ENCODE results near the gene PPP1R1A.

Gene PPP1R1A

GRCh38 chr12:54603173-54603814, 14.8 kb upstream of the PPP1R1A start:
- peak; percentile 51 for DNase-seq

- no peak for DNase-seq
These were observed 14.2 kb upstream of the PPP1R1A start for GRCh38 chr12:54602661-54603060.

GRCh38 chr12:54601841-54602240, 13.4 kb upstream of the PPP1R1A start:
- no peak for DNase-seq

- no peak for DNase-seq
These were observed 10.5 kb upstream of the PPP1R1A start for GRCh38 chr12:54598970-54599369.

- DNase-seq: peak; percentile 50
These were observed 8.1 kb upstream of the PPP1R1A start for GRCh38 chr12:54596526-54596946.

- no peak for DNase-seq
These were observed 7.0 kb upstream of the PPP1R1A start for GRCh38 chr12:54595471-54595870.

GRCh38 chr12:54593725-54594124, 5.3 kb upstream of the PPP1R1A start:
- DNase-seq: no peak

GRCh38 chr12:54593135-54593534, 4.7 kb upstream of the PPP1R1A start:
- DNase-seq: no peak

GRCh38 chr12:54592316-54592715, 3.9 kb upstream of the PPP1R1A start:
- no peak for DNase-seq

- DNase-seq: no peak
These were observed 2.6 kb upstream of the PPP1R1A start for GRCh38 chr12:54590978-54591591.

- no peak for DNase-seq
These were observed 1.5 kb upstream of the PPP1R1A start for GRCh38 chr12:54589964-54590363.

- no peak for DNase-seq
These were observed 420 bp upstream of the PPP1R1A start for GRCh38 chr12:54588890-54589267.

GRCh38 chr12:54587315-54587873, 1.1 kb downstream of the PPP1R1A start:
- no peak for DNase-seq

- no peak for DNase-seq
These were observed 1.8 kb downstream of the PPP1R1A start for GRCh38 chr12:54586620-54587019.

- no peak for DNase-seq
These were observed 3.2 kb downstream of the PPP1R1A start for GRCh38 chr12:54585243-54585642.

GRCh38 chr12:54584128-54584527, 4.3 kb downstream of the PPP1R1A start:
- DNase-seq: no peak

- DNase-seq: no peak
These were observed 4.7 kb downstream of the PPP1R1A start for GRCh38 chr12:54583726-54584125.

GRCh38 chr12:54581412-54581811, 7.0 kb downstream of the PPP1R1A start:
- no peak for DNase-seq

GRCh38 chr12:54579696-54580333, 8.6 kb downstream of the PPP1R1A start:
- DNase-seq: peak; percentile 44

- no peak for DNase-seq
These were observed 9.2 kb downstream of the PPP1R1A start for GRCh38 chr12:54579258-54579657.

- DNase-seq: no peak
These were observed 9.7 kb downstream of the PPP1R1A start for GRCh38 chr12:54578778-54579177.

GRCh38 chr12:54572881-54573280, 15.6 kb downstream of the PPP1R1A start:
- DNase-seq: no peak

GRCh38 chr12:54571193-54572188, 17.0 kb downstream of the PPP1R1A start:
- DNase-seq: no peak

Data from NCI-H2029 (cell line).